ENCODE measurements around the gene ADRA2B.

DNA sequence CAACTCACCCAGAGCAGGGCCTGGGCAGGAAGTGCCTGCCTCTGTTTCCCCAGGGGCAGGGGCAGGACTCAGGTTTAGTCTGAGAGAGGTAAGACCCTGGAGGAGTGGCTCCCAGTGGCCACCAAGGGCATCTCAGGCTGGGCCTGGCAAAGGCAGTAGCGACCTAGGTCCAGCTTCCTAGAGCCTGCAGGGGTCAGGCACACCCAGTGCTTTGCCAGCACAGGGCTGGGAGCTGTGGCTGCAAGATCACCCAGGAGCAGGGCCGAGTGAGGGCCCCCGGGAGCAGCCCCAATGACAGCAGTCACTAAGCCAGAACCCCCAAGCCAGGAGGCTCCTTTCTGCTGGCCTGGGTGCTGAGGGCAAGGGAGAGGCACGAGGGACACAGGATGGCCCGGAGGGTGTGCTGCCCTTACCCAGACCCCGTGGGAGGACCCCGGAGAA, 37.6 kb upstream of the ADRA2B start:
- TF ChIP-seq, protein P1, sequence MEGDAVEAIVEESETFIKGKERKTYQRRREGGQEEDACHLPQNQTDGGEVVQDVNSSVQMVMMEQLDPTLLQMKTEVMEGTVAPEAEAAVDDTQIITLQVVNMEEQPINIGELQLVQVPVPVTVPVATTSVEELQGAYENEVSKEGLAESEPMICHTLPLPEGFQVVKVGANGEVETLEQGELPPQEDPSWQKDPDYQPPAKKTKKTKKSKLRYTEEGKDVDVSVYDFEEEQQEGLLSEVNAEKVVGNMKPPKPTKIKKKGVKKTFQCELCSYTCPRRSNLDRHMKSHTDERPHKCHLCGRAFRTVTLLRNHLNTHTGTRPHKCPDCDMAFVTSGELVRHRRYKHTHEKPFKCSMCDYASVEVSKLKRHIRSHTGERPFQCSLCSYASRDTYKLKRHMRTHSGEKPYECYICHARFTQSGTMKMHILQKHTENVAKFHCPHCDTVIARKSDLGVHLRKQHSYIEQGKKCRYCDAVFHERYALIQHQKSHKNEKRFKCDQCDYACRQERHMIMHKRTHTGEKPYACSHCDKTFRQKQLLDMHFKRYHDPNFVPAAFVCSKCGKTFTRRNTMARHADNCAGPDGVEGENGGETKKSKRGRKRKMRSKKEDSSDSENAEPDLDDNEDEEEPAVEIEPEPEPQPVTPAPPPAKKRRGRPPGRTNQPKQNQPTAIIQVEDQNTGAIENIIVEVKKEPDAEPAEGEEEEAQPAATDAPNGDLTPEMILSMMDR (optimal IDR thresholded peaks at IDR 0.05 in 1 of 3, IDR thresholded peaks at IDR 0.05 in 1 of 3, conservative IDR thresholded peaks at IDR 0.05 in 1 of 3; ENCODE audit: extremely low read depth in 1 of 3, insufficient read depth in 2 of 3, low read length in 3 of 3), result no peak
- TF ChIP-seq EZH2 (IDR thresholded peaks at IDR 0.05; ENCODE audit: low read length), result no peak
